H1 (cell line): ENCODE measurements around the gene PARP16. TPM values are rescaled to one million over a fixed set of nuclear protein-coding genes. Genes with fewer than 3 reads are reported as not detected.

Experiments
- CTCF ChIA-PET: fragments of 300-600 bp; sonication (Branson Sonifier 250); formaldehyde crosslinking; loops from one replicate; lab custom pipeline; 2021; ENCODE audit not compliant: partially characterized antibody; lab: Charles Lee
- POLR2A ChIA-PET: fragments of 300-600 bp; sonication (Branson Sonifier 250); formaldehyde crosslinking; loops from one replicate; lab custom pipeline; 2021; ENCODE audit warnings: inconsistent platforms; ENCODE audit not compliant: partially characterized antibody; lab: Charles Lee
- DNase-seq, 2 experiments: peaks; one replicate each; pipeline versions ENCODE4 v3.0.0 to v3.0.0-alpha.2; 2010 to 2022; ENCODE audit warnings: low spot score in 2 of 2, low read depth in 1 of 2, mixed read lengths in 1 of 2
- FAIRE-seq: peaks from 2 replicates; lab custom pipeline; 2011; peaks lifted over from hg19 to GRCh38; lab: Jason Lieb, UNC
- H2AFZ ChIP-seq: 2 replicates; pipeline ENCODE4 v1.8.1; 2012; ENCODE audit warnings: low read length, inconsistent platforms
- H2AK5ac ChIP-seq: 2 replicates; pipeline ENCODE4 v1.6.1; 2013; ENCODE audit warnings: low read depth, low read length
- H2BK120ac ChIP-seq: replicated peaks from 2 replicates; pipeline ENCODE3; 2013; ENCODE audit warnings: low read depth, low read length, inconsistent platforms
- H2BK12ac ChIP-seq: 2 replicates; pipeline ENCODE4 v1.6.1; 2013; ENCODE audit warnings: low read depth, low read length
- H2BK15ac ChIP-seq: 2 replicates; pipeline ENCODE4 v1.6.1; 2013; ENCODE audit warnings: low read length
- H2BK20ac ChIP-seq: 2 replicates; pipeline ENCODE4 v1.6.1; 2013; ENCODE audit warnings: low read length
- H2BK5ac ChIP-seq: 2 replicates; pipeline ENCODE4 v1.6.1; 2013; ENCODE audit warnings: low read depth, low read length
- H3K14ac ChIP-seq: 2 replicates; pipeline ENCODE4 v1.6.1; 2013; ENCODE audit warnings: inconsistent platforms; ENCODE audit not compliant: insufficient read length
- H3K18ac ChIP-seq: 2 replicates; pipeline ENCODE4 v1.6.1; 2013; ENCODE audit warnings: low read length; ENCODE audit errors: extremely low read depth
- H3K23ac ChIP-seq: 2 replicates; pipeline ENCODE4 v1.6.1; 2013; ENCODE audit warnings: inconsistent platforms; ENCODE audit not compliant: insufficient read length
- H3K23me2 ChIP-seq: 2 replicates; pipeline ENCODE4 v1.6.1; 2013; ENCODE audit warnings: low read depth, low read length
- H3K27ac ChIP-seq: 2 replicates; pipeline ENCODE4 v1.6.1; 2011; ENCODE audit warnings: low read depth, low read length, inconsistent platforms
- H3K27me3 ChIP-seq, 4 experiments: replicated peaks in 1 of 4; 1 replicate in 1 of 4; 2 replicates in 3 of 4; pipeline versions ENCODE4 v1.6.1 to v1.8.1; 2011 to 2013; ENCODE audit warnings: low read length in 3 of 4, mild to moderate bottlenecking in 3 of 4, inconsistent platforms in 2 of 4, mixed read lengths in 2 of 4, moderate library complexity in 1 of 4; ENCODE audit not compliant: control insufficient read depth in 3 of 4, insufficient read depth in 3 of 4; ENCODE audit errors: extremely low read depth in 1 of 4
- H3K36me3 ChIP-seq, 4 experiments: 2 replicates each; pipeline versions ENCODE4 v1.6.1 to v1.8.1; 2011 to 2013; ENCODE audit warnings: mild to moderate bottlenecking in 4 of 4, low read length in 3 of 4, moderate library complexity in 2 of 4, control low read depth in 1 of 4, inconsistent platforms in 1 of 4; ENCODE audit not compliant: insufficient read depth in 4 of 4, control insufficient read depth in 2 of 4
- H3K4ac ChIP-seq: replicated peaks from 2 replicates; pipeline ENCODE3; 2013; ENCODE audit warnings: low read length, low read depth, mixed read lengths, inconsistent platforms; ENCODE audit not compliant: insufficient read length
- H3K4me1 ChIP-seq, 4 experiments: replicated peaks in 1 of 4; 1 replicate in 1 of 4; 2 replicates in 3 of 4; pipeline versions ENCODE4 v1.6.1 to v1.8.1; 2011 to 2013; ENCODE audit warnings: low read length in 3 of 4, inconsistent platforms in 2 of 4, mixed read lengths in 1 of 4; ENCODE audit not compliant: insufficient read depth in 4 of 4, control insufficient read depth in 3 of 4
- H3K4me2 ChIP-seq, 2 experiments: 2 replicates each; pipeline versions ENCODE4 v1.6.1 to v1.8.1; 2011 to 2013; ENCODE audit warnings: low read depth in 2 of 2, low read length in 2 of 2, control low read depth in 1 of 2, inconsistent platforms in 1 of 2, mild to moderate bottlenecking in 1 of 2; ENCODE audit not compliant: insufficient read depth in 1 of 2
- H3K4me3 ChIP-seq, 4 experiments: fragments of 200-600, 300-600 bp in 1 of 4; sonication (generic), shearing (Covaris generic), sonication (Bioruptor Twin) in 1 of 4; 2 replicates each; pipeline versions ENCODE4 v1.5.1 to v1.8.1; 2011 to 2016; ENCODE audit warnings: low read length in 4 of 4, low read depth in 3 of 4, control low read depth in 2 of 4, inconsistent platforms in 2 of 4, mild to moderate bottlenecking in 2 of 4, mixed read lengths in 1 of 4, moderate library complexity in 1 of 4; ENCODE audit not compliant: insufficient read depth in 2 of 4; ENCODE audit errors: extremely low read depth in 1 of 4
- H3K56ac ChIP-seq: replicated peaks from 2 replicates; pipeline ENCODE3; 2013; ENCODE audit warnings: low read depth, mild to moderate bottlenecking, mixed read lengths, low read length, inconsistent platforms; ENCODE audit not compliant: insufficient read length
- H3K79me1 ChIP-seq: 2 replicates; pipeline ENCODE4 v1.6.1; 2013; ENCODE audit warnings: low read depth, low read length, control low read depth
- H3K79me2 ChIP-seq, 2 experiments: 2 replicates each; pipeline versions ENCODE4 v1.6.1 to v1.8.1; 2012 to 2013; ENCODE audit warnings: low read length in 2 of 2, mild to moderate bottlenecking in 2 of 2, inconsistent platforms in 1 of 2; ENCODE audit not compliant: insufficient read depth in 2 of 2, control insufficient read depth in 1 of 2
- H3K9ac ChIP-seq, 4 experiments: replicated peaks in 1 of 4; 1 replicate in 1 of 4; 2 replicates in 3 of 4; pipeline versions ENCODE4 v1.6.1 to v1.8.1; 2011 to 2013; ENCODE audit warnings: low read depth in 3 of 4, low read length in 3 of 4, control low read depth in 2 of 4, mild to moderate bottlenecking in 2 of 4, moderate library complexity in 2 of 4, inconsistent platforms in 1 of 4; ENCODE audit errors: extremely low read depth in 1 of 4
- H3K9me3 ChIP-seq, 2 experiments: 2 replicates each; pipeline versions ENCODE4 v1.6.1 to v1.8.1; 2012 to 2013; ENCODE audit warnings: mild to moderate bottlenecking in 2 of 2, moderate library complexity in 2 of 2, control low read depth in 1 of 2, inconsistent platforms in 1 of 2, low read depth in 1 of 2, low read length in 1 of 2, mixed read lengths in 1 of 2; ENCODE audit not compliant: insufficient read depth in 2 of 2
- H4K20me1 ChIP-seq, 2 experiments: replicated peaks in 1 of 2; 2 replicates each; pipeline versions ENCODE3 to v1.8.1; 2011 to 2013; ENCODE audit warnings: inconsistent platforms in 2 of 2, low read length in 2 of 2, mild to moderate bottlenecking in 1 of 2; ENCODE audit not compliant: insufficient read depth in 2 of 2, control insufficient read depth in 1 of 2
- H4K5ac ChIP-seq: 2 replicates; pipeline ENCODE4 v1.6.1; 2013; ENCODE audit warnings: low read length, low read depth, mixed read lengths, inconsistent platforms; ENCODE audit not compliant: insufficient read length
- H4K8ac ChIP-seq: 2 replicates; pipeline ENCODE4 v1.8.0; 2013; ENCODE audit warnings: mild to moderate bottlenecking, moderate library complexity, low read length, inconsistent platforms; ENCODE audit not compliant: insufficient read depth; ENCODE audit errors: extremely low read depth
- H4K91ac ChIP-seq: replicated peaks from 2 replicates; pipeline ENCODE3; 2013; ENCODE audit warnings: low read length, mixed read lengths, inconsistent platforms; ENCODE audit not compliant: insufficient read length
- ASH2L ChIP-seq: fragments of 200-600, 300-600 bp; sonication (generic); IDR thresholded peaks from one replicate; pipeline ENCODE4 v1.7.1; 2017; ENCODE audit warnings: low read length
- CTBP2 ChIP-seq: IDR thresholded peaks from 2 replicates; pipeline ENCODE4 v1.7.0; 2011; ENCODE audit warnings: borderline replicate concordance, mild to moderate bottlenecking, moderate library complexity, mixed read lengths, low read length; ENCODE audit not compliant: insufficient read depth, insufficient read length
- JUN ChIP-seq: IDR thresholded peaks from 2 replicates; pipeline ENCODE4 v1.6.1; 2011; ENCODE audit warnings: low read depth, mild to moderate bottlenecking, improper control_type of control experiment, low read length
- KDM4A ChIP-seq: IDR thresholded peaks from one replicate; pipeline ENCODE4 v1.7.1; 2012; ENCODE audit warnings: low read depth, mild to moderate bottlenecking, moderate library complexity, low read length, inconsistent platforms; ENCODE audit not compliant: severe bottlenecking
- PHF8 ChIP-seq: fragments of 200-600 bp; sonication (generic); conservative IDR thresholded peaks from 2 replicates; pipeline ENCODE4 v1.7.1; 2012; ENCODE audit warnings: low read depth, mild to moderate bottlenecking, inconsistent platforms, low read length, moderate library complexity
- RBBP5 ChIP-seq: IDR thresholded peaks from 2 replicates; pipeline ENCODE4 v1.7.1; 2012; ENCODE audit warnings: low read depth, mild to moderate bottlenecking, inconsistent platforms, low read length, moderate library complexity, borderline replicate concordance
- RXRA ChIP-seq: IDR thresholded peaks from 2 replicates; pipeline ENCODE4 v1.6.1; 2011; ENCODE audit warnings: low read depth, mild to moderate bottlenecking, low read length, moderate library complexity; ENCODE audit not compliant: insufficient read depth
- SAP30 ChIP-seq: fragments of 300-600 bp; sonication (generic); IDR thresholded peaks from 2 replicates; pipeline ENCODE4 v1.7.1; 2012; ENCODE audit warnings: low read length, moderate library complexity, mild to moderate bottlenecking, inconsistent platforms; ENCODE audit not compliant: insufficient read depth, insufficient replicate concordance
- TCF12 ChIP-seq: IDR thresholded peaks from 2 replicates; pipeline ENCODE4 v1.6.1; 2011; ENCODE audit warnings: low read depth, mild to moderate bottlenecking, low read length
- TEAD4 ChIP-seq: IDR thresholded peaks from 2 replicates; pipeline ENCODE4 v1.6.1; 2012; ENCODE audit warnings: low read depth, low read length, inconsistent platforms, mixed read lengths
- YY1 ChIP-seq: IDR thresholded peaks from 2 replicates; pipeline ENCODE4 v1.6.1; 2011; ENCODE audit warnings: low read depth, mild to moderate bottlenecking, low read length
- WGBS, 2 experiments: shearing (Covaris generic) in 1 of 2; methylation state at CpG; one replicate each; pipeline versions ENCODE4 v1.1.6 to v1.1.7; 2013 to 2015; ENCODE audit warnings: low lambda C conversion rate in 2 of 2, mixed read lengths in 2 of 2, inconsistent platforms in 1 of 2, low coverage in 1 of 2, missing lambda C conversion rate in 1 of 2; ENCODE audit not compliant: insufficient replicate concordance in 2 of 2, insufficient coverage in 1 of 2, insufficient read length in 1 of 2; ENCODE audit errors: extremely low coverage in 1 of 2, missing lambda C conversion rate in 1 of 2; 5-methylcytosine and 5-hydroxymethylcytosine counted together
- polyA plus RNA-seq, 7 experiments: library from polyadenylated mRNA; depleted of rRNA in 3 of 7; stranded (reverse) in 5 of 7; unstranded in 2 of 7; fragments of >200 nt in 5 of 7; fragments of 200-250 nt in 2 of 7; gene quantifications; 1 replicate in 5 of 7; 2 replicates in 1 of 7; 4 replicates in 1 of 7; pipeline versions ENCODE4 v1.2.1 to v1.2.3, GENCODE V29; 2011 to 2013; ENCODE audit warnings: missing spikeins in 2 of 7, mixed read lengths in 2 of 7
- total RNA-seq: library from RNA; stranded (reverse); fragmentation: NEBNext Ultra II Directional; extraction: Animal tissue kit (Norgen Biotek cat#: 25700); gene quantifications from 2 replicates; pipeline ENCODE4 v1.2.1, GENCODE V29; 2021

Gene PARP16
- total and polyA plus RNA-seq, 2 of the 8 experiments (the other 6 are each of a cell fraction or from before 2014, with no cell fraction given), result 3.7 to 5.0 TPM

- H3K9me3 ChIP-seq, result no peaks in the 10 kb centered on the region
- TF ChIP-seq KDM4A, result peak; percentile 74
- peak; percentile 77 for TF ChIP-seq ASH2L
- TF ChIP-seq SAP30, result peak; percentile 19
- 0 out of 2 replicates have a peak, but pooled peaks have one; percentile 31 for TF ChIP-seq RBBP5
- 0 out of 2 replicates have a peak, but pooled peaks have one; percentile 0 for TF ChIP-seq TEAD4
- peak; percentile 10 for TF ChIP-seq CTBP2
- no peak for TF ChIP-seq JUN
- TF ChIP-seq TCF12, result no peak
- TF ChIP-seq RXRA, result no peak
- TF ChIP-seq PHF8, result peak; percentile 57
- 0 out of 2 replicates have a peak, but pooled peaks have one; percentile 3 for TF ChIP-seq YY1
These were observed 497 bp downstream of the PARP16 start for GRCh38 chr15:65286069-65286703.

More at GRCh38 chr15:65286069-65286703, 497 bp downstream of the PARP16 start:
- H2BK20ac ChIP-seq, result no peak overlapping the region
- peak overlapping the region in 3 of 4 experiments; percentile 59 to 71 (median 67); a peak in 6 of 7 replicates for H3K9ac ChIP-seq
- no peak overlapping the region for H3K23ac ChIP-seq
- FAIRE-seq (no peak), DNase-seq (peak in 1 of 2 experiments; percentile 86)
- WGBS, 2 experiments, result 1% methylated on average over 52 of the region's 52 CpGs; no CpG with 5 or more reads in 1 of the 2 experiments
- H2BK120ac ChIP-seq, result peak overlapping the region; percentile 18
- no peak overlapping the region for H4K5ac ChIP-seq
- no peak overlapping the region for H2BK5ac ChIP-seq
- H3K4me2 ChIP-seq, result peak overlapping the region; percentile 93 to 100
- no peak overlapping the region; the same call in 1 of the 2 replicates for H2BK12ac ChIP-seq
- no peak overlapping the region; the same call in 1 of the 2 replicates for H2BK15ac ChIP-seq
- no peak overlapping the region for H2AK5ac ChIP-seq
- peaks cover 0 to 10% (median 10%) of the 10 kb centered on the region in 4 experiments; a peak in 6 of 7 replicates for H3K27me3 ChIP-seq
- H3K4me1 ChIP-seq, result peaks cover 0 to 10% (median 7%) of the 10 kb centered on the region in 4 experiments; a peak in 5 of 7 replicates
- H3K56ac ChIP-seq, result no peak overlapping the region
- CTCF ChIA-PET, result interaction anchor here (0.9 to 11.1 kb wide), 21 partner anchors 8 to 252 kb away, joined by 3 to 114 read pairs (median 5); partner anchors contain the start of gene CILP
- H3K36me3 ChIP-seq, result no peaks in the 10 kb centered on the region
- no peaks in the 10 kb centered on the region for H3K79me1 ChIP-seq
- H3K79me2 ChIP-seq, result no peaks in the 10 kb centered on the region
- H4K91ac ChIP-seq, result no peak overlapping the region
- POLR2A ChIA-PET, result interaction anchor here (0.8 to 10.1 kb wide), 10 partner anchors 8 to 130 kb away, joined by 3 to 123 read pairs (median 6); partner anchors contain the start of genes CILP, CLPX, RNU5A-1 and RNU5B-1
- 0 out of 2 replicates have a peak overlapping the region, but pooled peaks have one; percentile 31 for H3K27ac ChIP-seq
- peak overlapping the region; percentile 96 for H4K8ac ChIP-seq
- no peak overlapping the region for H3K4ac ChIP-seq
- H4K20me1 ChIP-seq, result no peaks in the 10 kb centered on the region
- H2AFZ ChIP-seq, result peak overlapping the region; percentile 38
- peak overlapping the region; percentile 69 to 77 (median 75) for H3K4me3 ChIP-seq
- H3K18ac ChIP-seq, result peak overlapping the region; percentile 78
- peaks cover 8% of the 10 kb centered on the region for H3K23me2 ChIP-seq
- no peak overlapping the region for H3K14ac ChIP-seq
